Epithelial cell of proximal tubule (primary cell): ENCODE data around the gene NKD1. TPM values are rescaled to one million over a fixed set of nuclear protein-coding genes. Genes with fewer than 3 reads are reported as not detected.

Source experiments
- DNase-seq: peaks from one replicate; pipeline ENCODE4 v3.0.0-alpha.2; 2011; ENCODE audit warnings: low read depth
- H3K4me3 ChIP-seq: 2 replicates; pipeline ENCODE4 v1.5.1; 2011; ENCODE audit warnings: low read depth, mild to moderate bottlenecking, low read length
- total RNA-seq: library from RNA; depleted of rRNA; stranded (reverse); fragments of >200 nt; gene quantifications from 2 replicates; pipeline ENCODE4 v1.2.3, GENCODE V29; 2015
- TF ChIP-seq, protein P1 (sequence below): conservative IDR thresholded peaks from 2 replicates; pipeline ENCODE4 v1.5.1; 2012; ENCODE audit warnings: low read depth, mild to moderate bottlenecking, low read length

Gene NKD1
- total RNA-seq, 1 donor from 2014 or later = not detected

DNA sequence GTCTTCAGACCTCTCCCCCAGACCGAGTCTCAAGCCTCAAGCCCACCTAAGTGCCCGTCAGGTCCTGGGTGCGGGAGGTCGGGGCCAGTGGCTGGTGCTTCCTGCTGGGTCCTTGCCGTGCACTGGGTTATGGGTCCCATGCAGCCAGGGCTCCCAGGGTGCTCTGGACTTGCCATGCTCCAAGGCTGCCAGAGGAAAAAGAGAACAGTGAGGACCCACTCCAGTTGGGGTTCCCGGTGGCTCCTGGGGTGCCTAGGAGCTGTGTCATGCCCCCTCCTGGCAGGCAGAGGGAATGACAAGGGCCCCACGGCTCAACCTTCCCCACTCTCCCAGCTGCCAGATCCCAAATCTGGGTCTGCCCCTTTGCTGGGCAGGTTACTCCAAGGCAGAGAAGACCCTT, 129.2 kb downstream of the NKD1 start:
- H3K4me3 ChIP-seq = no peak overlapping the region
- DNase-seq = no peak
- TF ChIP-seq, protein P1, sequence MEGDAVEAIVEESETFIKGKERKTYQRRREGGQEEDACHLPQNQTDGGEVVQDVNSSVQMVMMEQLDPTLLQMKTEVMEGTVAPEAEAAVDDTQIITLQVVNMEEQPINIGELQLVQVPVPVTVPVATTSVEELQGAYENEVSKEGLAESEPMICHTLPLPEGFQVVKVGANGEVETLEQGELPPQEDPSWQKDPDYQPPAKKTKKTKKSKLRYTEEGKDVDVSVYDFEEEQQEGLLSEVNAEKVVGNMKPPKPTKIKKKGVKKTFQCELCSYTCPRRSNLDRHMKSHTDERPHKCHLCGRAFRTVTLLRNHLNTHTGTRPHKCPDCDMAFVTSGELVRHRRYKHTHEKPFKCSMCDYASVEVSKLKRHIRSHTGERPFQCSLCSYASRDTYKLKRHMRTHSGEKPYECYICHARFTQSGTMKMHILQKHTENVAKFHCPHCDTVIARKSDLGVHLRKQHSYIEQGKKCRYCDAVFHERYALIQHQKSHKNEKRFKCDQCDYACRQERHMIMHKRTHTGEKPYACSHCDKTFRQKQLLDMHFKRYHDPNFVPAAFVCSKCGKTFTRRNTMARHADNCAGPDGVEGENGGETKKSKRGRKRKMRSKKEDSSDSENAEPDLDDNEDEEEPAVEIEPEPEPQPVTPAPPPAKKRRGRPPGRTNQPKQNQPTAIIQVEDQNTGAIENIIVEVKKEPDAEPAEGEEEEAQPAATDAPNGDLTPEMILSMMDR = peak; percentile 47

DNA sequence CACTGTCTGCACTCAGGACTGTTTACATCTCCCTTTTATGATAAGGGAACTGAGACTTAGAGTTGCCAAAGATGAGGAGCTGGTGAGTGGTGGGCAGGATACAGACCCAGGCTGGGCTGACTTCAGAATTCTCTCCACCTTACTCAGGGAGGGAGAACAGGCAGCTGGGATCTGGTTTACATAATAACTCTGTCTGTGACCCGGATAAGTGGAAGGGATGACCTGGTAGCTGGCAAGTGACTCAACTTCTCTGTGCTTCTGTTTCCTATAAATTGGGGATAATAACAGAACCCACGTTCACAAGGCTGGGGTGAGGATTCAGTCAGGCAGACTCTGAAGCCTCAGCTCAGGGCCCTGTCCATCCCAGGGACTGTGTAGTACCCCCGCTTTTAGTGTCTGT, 130.3 kb downstream of the NKD1 start:
- no peak overlapping the region for H3K4me3 ChIP-seq
- no peak for DNase-seq
- TF ChIP-seq, protein P1 = no peak

DNA sequence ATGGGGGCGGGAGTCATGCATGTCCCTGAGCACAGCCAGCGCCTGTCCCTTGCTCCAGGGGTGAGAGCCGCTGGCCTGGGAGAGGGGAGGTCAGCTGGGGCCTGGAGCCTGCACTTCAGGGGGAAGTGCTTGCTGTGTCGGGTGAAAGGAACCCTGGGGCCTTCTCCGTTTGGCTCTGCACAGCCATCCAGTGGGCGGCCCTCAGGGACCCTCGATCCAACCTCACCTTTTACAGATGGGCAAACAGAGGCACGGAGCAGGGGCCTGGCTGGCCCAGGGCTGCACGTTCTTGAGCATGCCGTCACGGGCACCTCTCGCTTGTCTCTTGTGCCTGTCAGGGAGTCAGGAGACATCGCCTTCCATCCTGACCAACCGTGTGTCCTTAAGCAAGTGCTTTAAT, 131.1 kb downstream of the NKD1 start:
- TF ChIP-seq, protein P1 = no peak
- H3K4me3 ChIP-seq = no peak overlapping the region
- DNase-seq = no peak

DNA sequence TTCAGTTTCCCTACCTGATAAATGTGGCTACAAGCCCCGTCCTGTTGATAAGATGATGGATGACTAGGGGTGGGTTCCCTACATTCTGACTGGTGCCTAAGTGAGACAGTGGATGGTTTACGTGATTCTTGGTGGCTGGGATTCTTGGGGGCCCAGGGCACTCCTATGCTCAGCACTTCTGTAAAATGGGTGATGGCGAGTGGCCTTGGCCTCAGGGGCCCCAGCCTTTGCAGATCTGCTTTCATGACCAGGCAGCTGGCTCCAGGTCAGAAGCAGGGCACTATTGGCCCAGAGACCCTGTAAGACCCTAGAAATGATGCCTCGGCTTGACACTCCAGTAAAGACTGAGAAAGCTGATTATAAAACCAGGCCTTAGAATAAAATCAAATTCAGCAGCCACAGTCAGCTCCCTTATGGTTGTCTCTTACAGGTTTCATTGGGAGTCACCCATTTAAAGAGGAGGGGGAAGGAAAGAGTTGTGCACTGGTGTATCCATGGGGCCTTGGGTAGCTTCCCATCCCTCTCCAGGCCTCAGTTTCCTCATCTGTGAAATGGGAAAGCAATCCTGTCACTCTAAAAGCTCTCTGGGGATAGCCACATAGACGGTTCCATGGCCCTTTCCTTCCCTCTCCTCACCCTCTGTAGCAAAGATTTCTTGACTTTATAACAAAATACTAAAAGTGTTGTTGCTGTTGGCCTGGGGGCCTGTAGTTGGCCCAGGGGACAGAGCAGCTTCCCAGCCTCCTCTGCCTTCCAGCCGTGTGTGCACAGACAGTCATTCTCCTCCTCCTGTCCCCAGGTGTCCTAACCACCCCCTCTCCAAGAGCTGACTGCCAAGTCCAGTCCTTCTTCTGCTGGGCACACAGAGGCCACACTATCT, 131.7 kb downstream of the NKD1 start:
- DNase-seq = no peak
- TF ChIP-seq, protein P1 = no peak
- H3K4me3 ChIP-seq = no peak overlapping the region

DNA sequence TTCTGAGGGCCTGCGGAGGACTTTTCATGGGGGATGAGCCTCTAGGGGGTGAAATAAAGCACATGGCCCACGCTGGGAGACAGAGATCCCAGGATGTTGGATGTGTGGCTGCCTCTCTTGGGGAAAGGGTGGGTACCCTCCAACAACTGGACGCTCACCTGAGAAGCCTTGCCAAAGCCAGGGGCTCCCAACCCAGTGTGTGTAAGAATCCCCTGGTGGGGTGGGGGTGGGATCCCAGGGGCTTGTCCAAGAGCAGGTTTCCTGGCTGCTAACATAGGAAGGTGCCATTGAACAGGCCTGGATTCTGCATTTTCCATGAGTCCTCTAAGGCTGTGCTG, 132.3 kb downstream of the NKD1 start:
- DNase-seq = no peak
- TF ChIP-seq, protein P1 = no peak
- H3K4me3 ChIP-seq = no peak overlapping the region

DNA sequence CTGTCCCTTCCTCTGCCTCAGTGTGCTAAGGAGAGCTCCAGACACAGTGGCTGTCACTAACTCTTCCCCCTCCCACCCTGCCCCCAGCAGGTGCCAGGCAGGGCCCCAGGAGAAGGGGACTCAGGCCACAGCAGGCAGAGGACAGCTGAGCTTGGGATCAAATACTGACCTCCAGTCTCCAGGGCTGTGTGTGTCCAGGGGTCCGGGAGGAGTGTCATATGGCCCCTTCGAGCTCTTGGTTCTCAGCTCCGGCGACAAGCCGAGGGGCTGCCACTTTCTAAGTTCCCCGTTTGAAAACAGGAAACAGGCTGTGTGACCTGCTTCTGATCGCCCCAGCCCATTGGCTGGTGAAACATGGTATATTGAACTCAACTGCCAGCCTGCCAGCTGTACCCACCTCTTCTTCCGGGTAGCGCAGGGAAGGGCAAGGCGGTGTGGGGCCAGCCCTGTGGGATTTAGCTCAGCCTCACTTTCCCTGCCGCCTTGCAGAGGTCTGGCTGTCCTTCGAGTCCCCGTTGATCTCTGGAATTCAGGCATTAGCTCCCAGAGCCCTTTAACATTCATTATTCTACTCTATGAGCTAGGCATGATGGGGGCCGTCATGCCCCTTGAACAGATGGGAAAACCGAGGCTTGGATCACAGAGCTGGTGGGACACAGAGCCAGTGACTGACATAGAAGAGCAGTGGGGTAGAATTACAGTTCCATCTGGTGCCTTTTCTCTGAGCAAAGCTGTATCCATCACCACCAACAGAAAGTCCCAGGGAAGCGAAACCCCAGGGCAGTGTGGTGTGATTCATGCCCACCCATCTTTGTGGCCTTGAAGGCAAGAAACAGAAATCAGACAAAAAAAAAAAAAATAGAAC, 133.1 kb downstream of the NKD1 start, which contains the start of gene SNX20:
TSS of gene SNX20 (minus strand) at position 292 of the 865 bp plus-strand sequence. CDS start 3,786 bp downstream, outside the sequence.
- no peak within 1 kb of the TSS for H3K4me3 ChIP-seq
- DNase-seq = no peak
- TF ChIP-seq, protein P1 = no peak
